Endothelial cell (in vitro differentiated cells): ENCODE data around the gene CD8B2. TPM values are rescaled to one million over a fixed set of nuclear protein-coding genes. Genes with fewer than 3 reads are reported as not detected.
A peak's percentile ranks its signal among the peaks of the same experiment; 100 is the strongest.
"Not testable (repeated sequence)": the region's sequence is repeated elsewhere in the genome, so short reads cannot be mapped to it uniquely, and the experiment has no call there.

Experiments used
- DNase-seq: peaks from one replicate; pipeline ENCODE4 v3.0.0; 2021; ENCODE audit warnings: low spot score
- H3K27ac Mint-ChIP-seq: one replicate; pipeline ENCODE4 v1.8.0; 2021; ENCODE audit warnings: mixed read lengths, inconsistent platforms; ENCODE audit not compliant: unreplicated experiment
- H3K27me3 Mint-ChIP-seq: one replicate; pipeline ENCODE4 v1.8.0; 2021; ENCODE audit warnings: mild to moderate bottlenecking, moderate library complexity, mixed read lengths, inconsistent platforms; ENCODE audit not compliant: unreplicated experiment
- H3K36me3 Mint-ChIP-seq: one replicate; pipeline ENCODE4 v1.8.0; 2021; ENCODE audit warnings: mild to moderate bottlenecking, low read depth, mixed read lengths, inconsistent platforms; ENCODE audit not compliant: unreplicated experiment
- H3K4me1 Mint-ChIP-seq: one replicate; pipeline ENCODE4 v1.8.0; 2021; ENCODE audit warnings: mild to moderate bottlenecking, mixed read lengths, inconsistent platforms; ENCODE audit not compliant: unreplicated experiment
- H3K4me3 Mint-ChIP-seq: one replicate; pipeline ENCODE4 v1.8.0; 2021; ENCODE audit warnings: mild to moderate bottlenecking, mixed read lengths, inconsistent platforms; ENCODE audit not compliant: unreplicated experiment
- H3K9me3 Mint-ChIP-seq: one replicate; pipeline ENCODE4 v1.8.0; 2021; ENCODE audit warnings: mixed read lengths, inconsistent platforms; ENCODE audit not compliant: unreplicated experiment
- CTCF ChIP-seq: fragments of 200-600 bp; sonication (generic); IDR thresholded peaks from one replicate; pipeline ENCODE4 v1.5.0; 2021; ENCODE audit warnings: antibody characterized with exemption; ENCODE audit not compliant: unreplicated experiment
- total RNA-seq: library from RNA; stranded (reverse); fragmentation: NEBNext Ultra II Directional; extraction: Animal tissue kit (Norgen Biotek cat#: 25700); gene quantifications from one replicate; pipeline ENCODE4 v1.2.1, GENCODE V29; 2021; ENCODE audit not compliant: unreplicated experiment

CD8B2 gene
- total RNA-seq, 1 donor from 2014 or later, result 0.05 TPM

GRCh38 chr2:106551417-106552130 is 64.4 kb downstream of the CD8B2 start:
- no peak overlapping the region for H3K4me3 Mint-ChIP-seq
- no peaks in the 10 kb centered on the region for H3K36me3 Mint-ChIP-seq
- H3K9me3 Mint-ChIP-seq, result no peaks in the 10 kb centered on the region
- H3K27ac Mint-ChIP-seq, result no peak overlapping the region
- no peaks in the 10 kb centered on the region for H3K27me3 Mint-ChIP-seq
- no peak for TF ChIP-seq CTCF
- H3K4me1 Mint-ChIP-seq, result no peaks in the 10 kb centered on the region
- no peak for DNase-seq

GRCh38 chr2:106552921-106553320 is 65.8 kb downstream of the CD8B2 start:
- H3K9me3 Mint-ChIP-seq, result no peaks in the 10 kb centered on the region
- H3K4me3 Mint-ChIP-seq, result no peak overlapping the region
- peaks cover 3% of the 10 kb centered on the region for H3K36me3 Mint-ChIP-seq
- no peak overlapping the region for H3K27ac Mint-ChIP-seq
- TF ChIP-seq CTCF, result no peak
- no peaks in the 10 kb centered on the region for H3K4me1 Mint-ChIP-seq
- no peaks in the 10 kb centered on the region for H3K27me3 Mint-ChIP-seq
- no peak for DNase-seq

GRCh38 chr2:106553321-106553720 is 66.2 kb downstream of the CD8B2 start:
- H3K4me1 Mint-ChIP-seq, result no peaks in the 10 kb centered on the region
- H3K27ac Mint-ChIP-seq, result no peak overlapping the region
- TF ChIP-seq CTCF, result no peak
- no peak for DNase-seq
- H3K4me3 Mint-ChIP-seq, result no peak overlapping the region
- H3K27me3 Mint-ChIP-seq, result no peaks in the 10 kb centered on the region
- no peaks in the 10 kb centered on the region for H3K9me3 Mint-ChIP-seq
- peaks cover 3% of the 10 kb centered on the region for H3K36me3 Mint-ChIP-seq

GRCh38 chr2:106554411-106554810 is 67.2 kb downstream of the CD8B2 start:
- Mint-ChIP-seq H3K4me3 (no peak overlapping the region), H3K27ac (no peak overlapping the region), H3K4me1 (no peaks in the 10 kb centered on the region), H3K27me3 (no peaks in the 10 kb centered on the region), H3K9me3 (no peaks in the 10 kb centered on the region), H3K36me3 (peaks cover 3% of the 10 kb centered on the region)
- no peak for DNase-seq
- no peak for TF ChIP-seq CTCF

GRCh38 chr2:106555053-106555452 is 67.9 kb downstream of the CD8B2 start:
- DNase-seq, result no peak
- Mint-ChIP-seq H3K4me3 (no peak overlapping the region), H3K27ac (no peak overlapping the region), H3K27me3 (no peaks in the 10 kb centered on the region), H3K36me3 (peaks cover 3% of the 10 kb centered on the region), H3K9me3 (no peaks in the 10 kb centered on the region), H3K4me1 (no peaks in the 10 kb centered on the region)
- no peak for TF ChIP-seq CTCF

GRCh38 chr2:106559786-106560185 is 72.6 kb downstream of the CD8B2 start:
- H3K9me3 Mint-ChIP-seq, H3K4me3 Mint-ChIP-seq, H3K36me3 Mint-ChIP-seq, DNase-seq, H3K27me3 Mint-ChIP-seq, H3K4me1 Mint-ChIP-seq: not testable (repeated sequence)
- peak overlapping the region; percentile 39 for H3K27ac Mint-ChIP-seq
